GM10248 (cell line): ENCODE results near the gene RASGRP4.

Experiments used
- CTCF ChIA-PET: fragments of 300-600 bp; sonication (Branson Sonifier 250); formaldehyde crosslinking; extraction: SDS; loops from one replicate; lab custom pipeline; 2021; ENCODE audit warnings: antibody characterized with exemption; lab: Yijun Ruan, JAX
- POLR2A ChIA-PET: fragments of 350-650 bp; sonication (Branson Sonifier 250); formaldehyde crosslinking; extraction: SDS; loops from one replicate; lab custom pipeline; 2020; ENCODE audit warnings: antibody characterized with exemption; lab: Yijun Ruan, JAX
- DNase-seq: peaks from one replicate; pipeline ENCODE4 v3.0.0; 2012; ENCODE audit errors: extremely low spot score
- CTCF ChIP-seq: IDR thresholded peaks from 2 replicates; pipeline ENCODE4 v1.5.1; 2012; ENCODE audit warnings: mild to moderate bottlenecking, low read depth; ENCODE audit errors: extremely low read depth, missing control alignments, control extremely low read depth

The RASGRP4 gene

DNA sequence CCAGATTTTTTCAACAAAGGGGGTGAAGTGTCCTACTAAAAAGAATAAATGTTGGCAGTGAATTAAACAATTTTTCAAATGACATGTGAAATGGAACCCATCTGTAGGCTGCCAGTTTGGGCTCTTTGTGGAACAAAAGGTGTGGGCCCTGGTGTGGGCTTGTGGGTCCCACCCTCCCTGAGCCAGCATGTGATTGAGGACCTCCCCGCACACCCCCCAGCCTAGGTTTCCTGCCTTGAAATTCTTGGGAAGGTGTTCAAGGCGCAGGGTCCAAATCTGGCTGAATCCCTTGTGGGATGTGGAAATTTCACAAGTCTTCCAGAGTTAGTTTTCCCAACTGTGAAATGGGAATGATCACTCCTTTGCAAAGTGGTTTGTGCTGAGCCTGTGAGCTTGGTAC, 42.3 kb downstream of the RASGRP4 start:
- no peak for DNase-seq
- ChIA-PET POLR2A (no interaction called here), CTCF (interaction anchor here (1.0 to 2.6 kb wide), 2 partner anchors 9 kb away, joined by 3 to 8 read pairs; partner anchors contain the start of gene PSMD8)
- TF ChIP-seq CTCF, result no peak

GRCh38 chr19:38383184-38383583, 42.8 kb downstream of the RASGRP4 start:
- ChIA-PET CTCF (no interaction called here), POLR2A (no interaction called here)
- DNase-seq, result no peak
- no peak for TF ChIP-seq CTCF

- no peak for DNase-seq
- TF ChIP-seq CTCF, result no peak
- CTCF ChIA-PET, result no interaction called here
- POLR2A ChIA-PET, result interaction anchor here (2.2 kb wide), 1 partner anchor 22 kb away, joined by 5 read pairs; the partner anchor contains the start of gene FAM98C
Observed at GRCh38 chr19:38381138-38381537, 44.9 kb downstream of the RASGRP4 start.

GRCh38 chr19:38378866-38379265, 47.2 kb downstream of the RASGRP4 start:
- POLR2A ChIA-PET, result interaction anchor here (0.6 kb wide), 1 partner anchor 330 kb away, joined by 4 read pairs; no protein-coding TSS in a partner anchor
- CTCF ChIA-PET, result no interaction called here
- no peak for DNase-seq
- TF ChIP-seq CTCF, result no peak

- no peak for DNase-seq
- ChIA-PET POLR2A (interaction anchor here (0.7 to 1.0 kb wide), 2 partner anchors 28 to 121 kb away, joined by 3 read pairs; no protein-coding TSS in a partner anchor), CTCF (interaction anchor here (0.9 to 2.0 kb wide), 3 partner anchors 26 to 479 kb away, joined by 3 to 7 read pairs (median 4); partner anchors contain the start of gene FAM98C)
- TF ChIP-seq CTCF, result no peak
Observed at GRCh38 chr19:38377052-38377451, 49.0 kb downstream of the RASGRP4 start.

GRCh38 chr19:38376576-38376975, 49.4 kb downstream of the RASGRP4 start:
- ChIA-PET CTCF (interaction anchor here (0.9 to 2.0 kb wide), 4 partner anchors 27 to 478 kb away, joined by 3 to 7 read pairs (median 4); partner anchors contain the start of gene FAM98C), POLR2A (interaction anchor here (0.7 to 3.2 kb wide), 4 partner anchors 9 to 783 kb away, joined by 3 to 40 read pairs (median 6); partner anchors contain the start of genes GGN and SPRED3)
- no peak for DNase-seq
- no peak for TF ChIP-seq CTCF
